ENCODE data around the gene NALCN.

The NALCN gene

GRCh38 chr13:101036546-101036945, 379.8 kb downstream of the NALCN start:
- Histone ChIP-seq H3K4me3 (ENCODE audit: low read depth in 1 of 2, low read length in 2 of 2) (no peak overlapping the region), H3K9ac (ENCODE audit: low read depth, low read length) (no peak overlapping the region), H3K36me3 (ENCODE audit: insufficient read depth, low read length) (no peaks in the 10 kb centered on the region), H4K20me1 (ENCODE audit: insufficient read depth, low read length) (no peaks in the 10 kb centered on the region), H3K79me2 (ENCODE audit: insufficient read depth, low read length) (no peaks in the 10 kb centered on the region), H3K27me3 (ENCODE audit: insufficient read depth, low read length, poor library complexity) (no peaks in the 10 kb centered on the region), H2AFZ (ENCODE audit: low read depth, low read length) (no peak overlapping the region), H3K27ac (ENCODE audit: low read length) (no peak overlapping the region), H3K9me3 (ENCODE audit: insufficient read depth, low read length, severe bottlenecking) (no peaks in the 10 kb centered on the region), H3K4me2 (ENCODE audit: insufficient read depth, low read length) (no peak overlapping the region), H3K4me1 (ENCODE audit: insufficient read depth, low read length) (no peaks in the 10 kb centered on the region)
- no peak for TF ChIP-seq EZH2 (IDR thresholded peaks at IDR 0.05; ENCODE audit: borderline replicate concordance, low read depth, low read length, severe bottlenecking)
- DNase-seq (no peak), ATAC-seq (ENCODE audit: insufficient read depth, low read depth) (no peak)

GRCh38 chr13:101035119-101035620, 381.1 kb downstream of the NALCN start:
- no peak overlapping the region for H2AFZ ChIP-seq (ENCODE audit: low read depth, low read length)
- no peak overlapping the region for H3K9ac ChIP-seq (ENCODE audit: low read depth, low read length)
- no peak for ATAC-seq (ENCODE audit: insufficient read depth, low read depth)

GRCh38 chr13:101026736-101027398, 389.4 kb downstream of the NALCN start:
- Histone ChIP-seq H2AFZ (ENCODE audit: low read depth, low read length) (no peak overlapping the region), H3K4me3 (ENCODE audit: low read depth in 1 of 2, low read length in 2 of 2) (no peak overlapping the region), H4K20me1 (ENCODE audit: insufficient read depth, low read length) (no peaks in the 10 kb centered on the region), H3K79me2 (ENCODE audit: insufficient read depth, low read length) (no peaks in the 10 kb centered on the region), H3K27ac (ENCODE audit: low read length) (no peak overlapping the region), H3K9ac (ENCODE audit: low read depth, low read length) (no peak overlapping the region), H3K36me3 (ENCODE audit: insufficient read depth, low read length) (no peaks in the 10 kb centered on the region), H3K4me1 (ENCODE audit: insufficient read depth, low read length) (no peaks in the 10 kb centered on the region), H3K27me3 (ENCODE audit: insufficient read depth, low read length, poor library complexity) (no peaks in the 10 kb centered on the region), H3K4me2 (ENCODE audit: insufficient read depth, low read length) (no peak overlapping the region), H3K9me3 (ENCODE audit: insufficient read depth, low read length, severe bottlenecking) (no peaks in the 10 kb centered on the region)
- DNase-seq (no peak), ATAC-seq (ENCODE audit: insufficient read depth, low read depth) (no peak)
- no peak for TF ChIP-seq CTCF (IDR thresholded peaks at IDR 0.05; ENCODE audit: borderline replicate concordance, extremely low read depth, low read length, poor library complexity, severe bottlenecking)
- no peak for TF ChIP-seq EZH2 (IDR thresholded peaks at IDR 0.05; ENCODE audit: borderline replicate concordance, low read depth, low read length, severe bottlenecking)

More at GRCh38 chr13:101035119-101035620, 381.1 kb downstream of the NALCN start:
- no peak for TF ChIP-seq EZH2 (IDR thresholded peaks at IDR 0.05; ENCODE audit: borderline replicate concordance, low read depth, low read length, severe bottlenecking)
- TF ChIP-seq CTCF (IDR thresholded peaks at IDR 0.05; ENCODE audit: borderline replicate concordance, extremely low read depth, low read length, poor library complexity, severe bottlenecking), result no peak
- H3K4me1 ChIP-seq (ENCODE audit: insufficient read depth, low read length), result no peaks in the 10 kb centered on the region
- no peaks in the 10 kb centered on the region for H3K36me3 ChIP-seq (ENCODE audit: insufficient read depth, low read length)
- H3K27me3 ChIP-seq (ENCODE audit: insufficient read depth, low read length, poor library complexity), result no peaks in the 10 kb centered on the region
- H3K79me2 ChIP-seq (ENCODE audit: insufficient read depth, low read length), result no peaks in the 10 kb centered on the region
- H3K4me3 ChIP-seq (ENCODE audit: low read depth in 1 of 2, low read length in 2 of 2), result no peak overlapping the region
- no peak for DNase-seq
- no peak overlapping the region for H3K4me2 ChIP-seq (ENCODE audit: insufficient read depth, low read length)
- no peaks in the 10 kb centered on the region for H3K9me3 ChIP-seq (ENCODE audit: insufficient read depth, low read length, severe bottlenecking)
- no peaks in the 10 kb centered on the region for H4K20me1 ChIP-seq (ENCODE audit: insufficient read depth, low read length)
- no peak overlapping the region for H3K27ac ChIP-seq (ENCODE audit: low read length)

- Histone ChIP-seq H3K9ac (ENCODE audit: low read depth, low read length) (no peak overlapping the region), H3K79me2 (ENCODE audit: insufficient read depth, low read length) (no peaks in the 10 kb centered on the region), H3K27ac (ENCODE audit: low read length) (no peak overlapping the region), H4K20me1 (ENCODE audit: insufficient read depth, low read length) (no peaks in the 10 kb centered on the region), H3K4me1 (ENCODE audit: insufficient read depth, low read length) (no peaks in the 10 kb centered on the region), H3K36me3 (ENCODE audit: insufficient read depth, low read length) (no peaks in the 10 kb centered on the region), H3K27me3 (ENCODE audit: insufficient read depth, low read length, poor library complexity) (no peaks in the 10 kb centered on the region), H3K9me3 (ENCODE audit: insufficient read depth, low read length, severe bottlenecking) (no peaks in the 10 kb centered on the region), H2AFZ (ENCODE audit: low read depth, low read length) (no peak overlapping the region), H3K4me3 (ENCODE audit: low read depth in 1 of 2, low read length in 2 of 2) (no peak overlapping the region), H3K4me2 (ENCODE audit: insufficient read depth, low read length) (no peak overlapping the region)
- no peak for TF ChIP-seq CTCF (IDR thresholded peaks at IDR 0.05; ENCODE audit: borderline replicate concordance, extremely low read depth, low read length, poor library complexity, severe bottlenecking)
- TF ChIP-seq EZH2 (IDR thresholded peaks at IDR 0.05; ENCODE audit: borderline replicate concordance, low read depth, low read length, severe bottlenecking), result no peak
- DNase-seq (no peak), ATAC-seq (ENCODE audit: insufficient read depth, low read depth) (no peak)
Measured at GRCh38 chr13:101026328-101026727, 390.0 kb downstream of the NALCN start.

Measured in DND-41 (cell line).